PFSK-1 (cell line): Measurements from ENCODE around the gene COG3.

Experiments
- FOXP2 ChIP-seq: optimal IDR thresholded peaks from 2 replicates; pipeline ENCODE3; 2011; ENCODE audit warnings: borderline replicate concordance, control low read depth, inconsistent platforms; ENCODE audit not compliant: insufficient read depth; ENCODE audit errors: extremely low read length, extremely low read depth
- POLR2AphosphoS5 ChIP-seq: IDR thresholded peaks from 2 replicates; pipeline ENCODE4 v1.6.1; 2012; ENCODE audit warnings: low read depth, mild to moderate bottlenecking, control low read depth, low read length, moderate library complexity
- SIN3A ChIP-seq: IDR thresholded peaks from 2 replicates; pipeline ENCODE4 v1.6.1; 2012; ENCODE audit warnings: mild to moderate bottlenecking, low read length, moderate library complexity, borderline replicate concordance; ENCODE audit not compliant: insufficient read depth
- TAF1 ChIP-seq: IDR thresholded peaks from 2 replicates; pipeline ENCODE4 v1.6.1; 2012; ENCODE audit warnings: low read length, control low read depth, borderline replicate concordance; ENCODE audit not compliant: insufficient read depth
- TF ChIP-seq, protein P1 (sequence below), 2 experiments: IDR thresholded peaks; 2 replicates each; pipeline versions ENCODE4 v1.6.1 to v1.8.0; 2011 to 2012; ENCODE audit warnings: low read depth in 2 of 2, low read length in 2 of 2, control low read depth in 1 of 2, inconsistent platforms in 1 of 2, mild to moderate bottlenecking in 1 of 2, moderate library complexity in 1 of 2; ENCODE audit not compliant: insufficient read depth in 1 of 2

COG3 gene

DNA sequence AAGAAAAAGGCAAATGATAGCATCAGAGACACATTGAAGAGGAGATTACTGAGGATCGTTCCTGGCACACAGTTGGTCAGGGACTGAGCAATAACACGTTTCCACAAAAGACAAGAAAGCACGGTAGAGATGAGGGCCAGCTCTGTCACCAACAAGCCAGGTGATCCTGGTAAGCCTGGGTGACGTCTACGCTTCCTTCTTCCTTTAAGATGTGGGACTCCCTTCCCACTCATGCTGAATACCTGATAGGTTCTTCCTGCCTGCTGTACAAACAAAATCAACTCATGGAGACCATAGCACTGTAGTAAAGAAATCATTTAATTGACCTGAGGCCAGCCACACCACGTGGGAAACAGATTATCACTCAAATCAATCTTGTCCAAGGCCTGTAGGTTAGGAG lies 19.7 kb upstream of the COG3 start:
- TF ChIP-seq FOXP2 (no peak), TAF1 (no peak), POLR2AphosphoS5 (no peak), SIN3A (no peak)
- TF ChIP-seq, protein P1, sequence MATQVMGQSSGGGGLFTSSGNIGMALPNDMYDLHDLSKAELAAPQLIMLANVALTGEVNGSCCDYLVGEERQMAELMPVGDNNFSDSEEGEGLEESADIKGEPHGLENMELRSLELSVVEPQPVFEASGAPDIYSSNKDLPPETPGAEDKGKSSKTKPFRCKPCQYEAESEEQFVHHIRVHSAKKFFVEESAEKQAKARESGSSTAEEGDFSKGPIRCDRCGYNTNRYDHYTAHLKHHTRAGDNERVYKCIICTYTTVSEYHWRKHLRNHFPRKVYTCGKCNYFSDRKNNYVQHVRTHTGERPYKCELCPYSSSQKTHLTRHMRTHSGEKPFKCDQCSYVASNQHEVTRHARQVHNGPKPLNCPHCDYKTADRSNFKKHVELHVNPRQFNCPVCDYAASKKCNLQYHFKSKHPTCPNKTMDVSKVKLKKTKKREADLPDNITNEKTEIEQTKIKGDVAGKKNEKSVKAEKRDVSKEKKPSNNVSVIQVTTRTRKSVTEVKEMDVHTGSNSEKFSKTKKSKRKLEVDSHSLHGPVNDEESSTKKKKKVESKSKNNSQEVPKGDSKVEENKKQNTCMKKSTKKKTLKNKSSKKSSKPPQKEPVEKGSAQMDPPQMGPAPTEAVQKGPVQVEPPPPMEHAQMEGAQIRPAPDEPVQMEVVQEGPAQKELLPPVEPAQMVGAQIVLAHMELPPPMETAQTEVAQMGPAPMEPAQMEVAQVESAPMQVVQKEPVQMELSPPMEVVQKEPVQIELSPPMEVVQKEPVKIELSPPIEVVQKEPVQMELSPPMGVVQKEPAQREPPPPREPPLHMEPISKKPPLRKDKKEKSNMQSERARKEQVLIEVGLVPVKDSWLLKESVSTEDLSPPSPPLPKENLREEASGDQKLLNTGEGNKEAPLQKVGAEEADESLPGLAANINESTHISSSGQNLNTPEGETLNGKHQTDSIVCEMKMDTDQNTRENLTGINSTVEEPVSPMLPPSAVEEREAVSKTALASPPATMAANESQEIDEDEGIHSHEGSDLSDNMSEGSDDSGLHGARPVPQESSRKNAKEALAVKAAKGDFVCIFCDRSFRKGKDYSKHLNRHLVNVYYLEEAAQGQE (IDR thresholded peaks at IDR 0.05; ENCODE audit: insufficient read depth in 1 of 2, low read depth in 2 of 2, low read length in 2 of 2) = no peak

DNA sequence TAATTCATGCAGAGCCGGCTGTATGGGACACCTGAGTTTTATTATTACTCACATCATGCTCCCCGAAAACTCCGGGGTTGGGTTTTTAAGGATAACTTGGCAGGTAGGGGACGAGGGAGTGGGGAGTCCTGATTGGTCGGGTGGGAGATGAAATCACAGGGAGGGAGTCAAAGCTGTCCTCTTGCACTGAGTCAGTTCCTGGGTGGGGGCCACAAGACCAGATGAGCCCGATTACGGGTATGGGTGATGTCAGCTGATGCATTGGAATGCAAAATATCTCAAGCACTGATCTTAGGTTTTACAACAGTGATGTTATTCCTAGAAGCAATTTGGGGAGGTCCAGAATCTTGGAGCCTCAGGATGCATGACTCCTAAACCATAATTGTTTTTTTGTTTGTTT lies 18.6 kb upstream of the COG3 start:
- TF ChIP-seq, protein P1 (IDR thresholded peaks at IDR 0.05; ENCODE audit: insufficient read depth in 1 of 2, low read depth in 2 of 2, low read length in 2 of 2) = no peak
- TF ChIP-seq FOXP2 (no peak), POLR2AphosphoS5 (no peak), SIN3A (no peak), TAF1 (no peak)

DNA sequence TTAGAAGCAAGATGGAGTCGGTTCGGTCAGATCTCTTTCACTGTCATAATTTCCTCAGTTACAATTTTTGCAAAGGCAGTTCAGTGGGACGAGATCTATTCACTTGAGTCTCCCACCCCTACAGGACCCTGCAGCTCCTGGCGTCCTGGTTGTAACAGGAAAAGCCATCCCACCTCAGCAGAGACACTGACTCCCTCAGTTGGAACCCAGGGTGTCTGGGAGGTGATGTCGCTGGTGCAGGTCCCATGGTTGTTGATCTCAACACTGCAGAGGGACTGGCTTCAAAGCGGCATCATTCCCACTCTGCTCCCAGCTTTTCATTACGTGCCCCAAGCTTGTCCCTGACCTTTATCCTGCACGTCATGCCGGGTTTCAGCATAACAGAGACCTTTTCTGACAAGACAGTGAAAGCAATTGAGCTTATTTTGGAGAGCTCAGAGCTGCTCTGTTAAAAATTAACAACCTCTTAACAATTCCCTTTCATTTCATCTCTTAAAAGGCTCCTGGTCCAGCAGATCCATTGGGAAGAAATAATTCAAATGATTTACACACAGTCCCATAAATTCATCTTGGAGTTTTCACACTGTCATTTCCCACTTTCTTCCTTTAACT lies 17.6 kb upstream of the COG3 start:
- TF ChIP-seq SIN3A (no peak), POLR2AphosphoS5 (no peak), TAF1 (no peak), FOXP2 (no peak)
- TF ChIP-seq, protein P1 (IDR thresholded peaks at IDR 0.05; ENCODE audit: insufficient read depth in 1 of 2, low read depth in 2 of 2, low read length in 2 of 2) = no peak

DNA sequence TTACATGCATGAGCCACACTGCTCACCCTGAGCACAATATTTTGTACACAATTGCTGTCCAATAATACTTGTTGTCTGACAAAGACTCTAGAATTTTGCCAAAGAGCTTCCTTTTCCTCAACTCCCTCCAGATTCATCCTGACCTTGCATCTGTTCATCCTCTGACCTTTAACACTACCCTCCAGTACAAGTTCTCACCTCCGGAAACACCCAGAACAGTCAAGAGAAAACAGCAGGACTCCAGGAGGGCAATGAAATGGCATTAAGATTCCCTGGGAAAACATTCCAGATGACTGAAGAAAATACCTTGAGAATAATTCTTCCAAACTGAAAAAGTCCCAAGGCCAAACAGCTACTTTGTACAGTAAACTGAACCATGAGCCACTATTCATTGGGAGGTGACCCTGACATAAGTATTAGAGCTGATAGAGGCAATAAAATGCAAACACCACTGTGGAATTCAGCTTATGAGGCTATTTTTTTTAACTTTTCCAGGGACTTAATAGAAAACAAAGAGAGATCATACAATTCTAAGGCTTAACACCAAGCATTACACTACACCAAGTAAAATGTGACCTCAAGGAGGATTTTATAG lies 15.7 kb upstream of the COG3 start:
- TF ChIP-seq TAF1 (no peak), FOXP2 (no peak), POLR2AphosphoS5 (no peak), SIN3A (no peak)
- TF ChIP-seq, protein P1 (IDR thresholded peaks at IDR 0.05; ENCODE audit: insufficient read depth in 1 of 2, low read depth in 2 of 2, low read length in 2 of 2) = no peak
